Activated T-helper 1 cell treated with anti-CD3 and anti-CD28 coated beads, Interleukin-2, amount 50 U/mL, for 16 hours (primary cell): Measurements from ENCODE around the gene MUSTN1.

ENCODE experiments used
- DNase-seq, 2 donors: peaks; one replicate each; pipeline ENCODE4 v3.0.0-alpha.2; 2020; ENCODE audit warnings: low read depth in 1 of 2, low spot score in 1 of 2

The MUSTN1 gene

DNA sequence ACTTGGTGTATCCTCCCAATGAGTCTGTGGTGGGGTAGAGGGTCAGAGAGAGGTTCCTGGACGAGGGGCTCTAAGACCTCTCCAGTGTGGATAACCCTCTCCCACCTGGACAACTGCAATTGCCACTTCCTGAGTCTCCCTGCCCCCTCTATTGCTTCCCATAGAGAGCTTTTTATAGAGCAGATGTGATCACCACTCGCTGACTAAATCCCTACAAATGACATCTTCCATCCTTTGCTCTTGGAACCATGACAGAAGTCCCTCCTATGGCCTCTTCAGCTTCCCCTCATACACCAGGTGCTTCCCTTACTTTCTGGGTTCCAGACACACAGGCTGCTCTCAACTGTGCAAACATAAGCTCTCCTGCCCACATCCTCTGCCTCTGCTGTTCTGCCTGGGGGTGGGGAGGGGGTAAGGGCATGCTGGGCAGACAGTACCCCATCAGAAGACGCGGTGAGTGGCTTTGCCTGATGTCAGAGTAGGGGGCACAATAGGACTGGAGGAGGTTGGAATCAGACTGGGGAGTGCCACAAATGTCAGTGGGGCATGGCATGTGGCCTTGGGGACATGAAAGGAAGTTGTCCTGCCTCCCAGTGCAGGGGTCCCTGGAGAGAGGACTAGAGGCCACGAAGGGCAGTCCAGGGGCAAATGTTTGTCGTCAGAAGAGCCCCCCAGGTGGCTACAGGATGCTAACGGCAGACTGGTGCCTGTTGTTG, 25.0 kb downstream of the MUSTN1 start:
- DNase-seq: no peak

DNA sequence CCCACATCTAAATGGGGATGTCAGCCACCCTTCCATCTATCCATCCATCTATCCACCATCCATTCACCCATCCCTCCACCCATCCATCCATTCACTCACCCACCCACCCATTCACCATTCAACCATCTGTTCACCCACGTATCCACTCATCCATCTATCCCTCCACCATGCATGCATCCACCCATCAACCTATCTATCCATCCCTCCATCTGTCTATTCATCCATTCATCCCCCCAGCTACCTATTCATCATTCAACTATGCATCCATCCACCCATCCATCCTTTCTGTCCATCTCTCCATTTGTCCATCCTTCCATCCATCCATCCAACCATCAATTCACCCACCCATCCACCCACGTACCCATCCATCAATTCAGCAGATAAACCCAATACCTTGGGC, 25.7 kb downstream of the MUSTN1 start:
- DNase-seq: no peak

DNA sequence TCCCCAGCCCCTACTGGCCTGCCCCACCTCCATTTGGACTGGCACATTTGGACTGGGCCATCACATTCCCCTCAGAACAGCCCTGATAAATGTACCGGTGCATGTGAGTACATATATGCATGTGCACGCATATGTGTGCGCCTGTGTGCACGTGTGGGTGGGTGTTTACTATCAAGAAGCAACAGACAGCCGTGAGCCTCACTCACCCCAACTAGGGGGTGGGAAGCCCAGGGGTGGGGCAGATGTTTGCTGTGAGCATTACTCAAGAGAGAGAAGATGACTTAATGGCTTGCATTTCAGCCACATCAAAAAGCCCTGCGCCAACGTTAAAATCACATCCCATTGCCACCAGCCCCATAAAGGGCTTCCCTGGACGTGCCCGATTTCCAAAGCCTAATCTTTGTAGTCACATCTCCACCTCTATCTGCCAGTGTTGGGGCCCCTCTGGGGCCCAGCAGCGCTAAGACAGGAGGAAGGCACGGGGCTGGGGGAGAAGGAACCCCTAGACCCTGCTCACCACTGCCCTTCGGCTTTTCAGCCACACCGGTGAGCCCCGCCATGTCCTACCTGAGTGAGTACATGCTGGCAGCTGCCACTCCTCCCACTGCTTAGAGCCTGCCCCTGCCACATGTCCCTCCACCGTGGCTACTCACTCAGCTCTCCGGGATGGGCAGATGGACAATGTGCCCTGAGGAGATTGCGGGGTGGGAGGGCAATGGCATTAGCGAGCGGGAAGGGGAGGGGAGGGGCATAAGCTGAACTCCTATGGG, 29.4 kb downstream of the MUSTN1 start:
- no peak for DNase-seq

DNA sequence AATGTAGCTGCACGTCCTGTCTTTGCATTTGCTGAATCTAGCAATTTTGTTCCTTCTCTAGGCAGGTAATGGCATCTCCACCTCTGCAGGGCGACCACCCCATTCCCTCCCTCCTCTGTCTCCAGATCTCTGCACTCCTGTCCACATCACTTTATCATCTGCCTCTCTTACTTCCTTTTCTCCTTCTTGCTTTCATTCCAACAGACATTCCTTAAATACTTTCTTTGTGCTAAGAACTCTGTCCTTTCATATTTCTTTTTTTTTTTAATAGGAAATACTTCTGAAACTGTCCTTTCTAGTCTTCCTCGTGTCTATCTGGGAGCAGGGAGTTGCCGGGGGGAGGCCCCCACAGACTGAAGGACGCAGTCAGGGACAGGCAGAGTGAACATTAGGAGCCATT, 33.0 kb downstream of the MUSTN1 start:
- no peak for DNase-seq

DNA sequence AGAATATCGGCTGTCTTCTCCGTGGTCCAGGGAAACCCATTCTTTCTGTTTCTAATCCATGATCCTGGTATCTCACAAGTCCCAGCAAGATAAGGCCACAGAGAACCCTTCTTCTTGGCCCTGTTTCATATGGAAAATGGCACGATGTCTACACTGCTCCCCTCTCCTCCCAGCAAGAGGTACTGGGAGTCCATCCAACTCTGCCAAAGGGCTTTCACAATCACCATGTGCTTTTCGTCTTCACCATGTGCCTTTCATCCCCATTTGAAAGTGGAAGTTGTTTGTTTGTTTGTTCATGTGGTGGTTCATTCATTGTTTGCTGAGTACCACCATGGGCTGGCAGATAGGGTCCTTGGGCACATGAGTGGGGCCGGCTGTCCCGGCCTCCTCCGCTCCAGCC, 34.7 kb downstream of the MUSTN1 start:
- DNase-seq: no peak

DNA sequence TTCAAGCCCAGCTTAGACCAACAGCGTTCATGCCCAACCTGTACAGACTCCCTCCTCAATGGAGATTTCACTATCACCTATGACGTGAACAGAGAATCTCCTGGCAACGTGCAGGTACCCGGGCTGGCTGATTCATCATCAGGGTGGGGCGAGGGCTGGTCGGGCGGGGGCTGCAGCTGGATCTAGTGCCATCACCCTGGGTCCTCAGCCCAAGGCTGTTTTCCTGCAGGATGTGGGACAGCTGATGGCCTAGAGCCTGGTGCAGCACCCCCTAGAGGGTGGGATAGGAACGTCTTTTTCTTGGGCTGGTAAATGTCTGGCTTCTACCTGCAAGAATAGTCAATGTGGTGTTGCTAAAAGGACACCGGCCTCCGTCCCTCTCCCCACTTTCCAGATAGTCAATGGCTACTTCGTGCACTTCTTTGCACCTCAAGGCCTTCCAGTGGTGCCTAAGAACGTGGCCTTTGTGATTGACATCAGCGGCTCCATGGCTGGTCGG, 35.8 kb downstream of the MUSTN1 start:
- DNase-seq: no peak

DNA sequence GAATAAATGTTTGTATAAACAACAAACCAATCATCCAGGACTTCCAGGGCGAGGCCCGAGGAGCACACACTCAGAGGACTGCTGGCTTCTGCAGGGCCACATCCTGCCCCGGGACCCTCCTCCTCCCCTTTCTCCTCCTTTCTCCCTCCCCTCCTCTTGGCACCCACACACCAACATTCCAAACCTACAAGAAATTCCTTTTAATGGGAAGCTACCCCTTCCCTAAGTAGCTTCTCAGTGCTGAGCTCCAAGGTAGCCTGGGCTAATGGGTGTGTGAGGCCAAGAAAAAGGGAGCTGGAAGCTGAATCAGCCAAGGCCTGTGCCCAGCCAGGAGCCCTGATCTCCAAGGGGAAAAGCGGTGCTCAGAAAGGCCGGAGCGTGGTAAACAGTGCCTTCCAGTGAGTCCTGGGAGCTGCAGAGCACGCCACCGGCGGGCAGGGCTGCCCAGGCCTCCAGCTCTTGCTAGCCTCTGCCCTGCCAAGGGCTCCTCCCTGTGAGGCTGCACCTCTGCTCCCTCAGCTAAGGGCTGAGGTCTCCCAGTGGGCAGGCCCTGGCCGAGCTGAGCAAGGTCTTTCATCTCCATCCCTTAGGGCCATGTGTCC, 36.3 kb downstream of the MUSTN1 start:
- no peak for DNase-seq

DNA sequence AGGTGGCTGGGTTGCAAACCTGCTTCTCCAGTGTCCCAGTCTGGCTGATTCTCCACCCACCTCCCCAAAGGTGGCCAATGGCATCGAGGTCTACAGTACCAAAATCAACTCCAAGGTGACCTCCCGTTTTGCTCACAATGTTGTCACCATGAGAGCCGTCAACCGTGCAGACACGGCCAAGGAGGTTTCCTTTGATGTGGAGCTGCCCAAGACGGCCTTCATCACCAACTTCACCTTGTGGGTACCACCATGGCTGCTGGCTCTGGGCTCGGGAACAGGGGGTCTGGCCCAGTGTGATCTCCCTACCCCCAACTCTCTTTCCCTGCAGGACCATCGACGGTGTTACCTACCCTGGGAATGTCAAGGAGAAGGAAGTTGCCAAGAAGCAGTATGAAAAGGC, 38.4 kb downstream of the MUSTN1 start:
- DNase-seq: no peak

DNA sequence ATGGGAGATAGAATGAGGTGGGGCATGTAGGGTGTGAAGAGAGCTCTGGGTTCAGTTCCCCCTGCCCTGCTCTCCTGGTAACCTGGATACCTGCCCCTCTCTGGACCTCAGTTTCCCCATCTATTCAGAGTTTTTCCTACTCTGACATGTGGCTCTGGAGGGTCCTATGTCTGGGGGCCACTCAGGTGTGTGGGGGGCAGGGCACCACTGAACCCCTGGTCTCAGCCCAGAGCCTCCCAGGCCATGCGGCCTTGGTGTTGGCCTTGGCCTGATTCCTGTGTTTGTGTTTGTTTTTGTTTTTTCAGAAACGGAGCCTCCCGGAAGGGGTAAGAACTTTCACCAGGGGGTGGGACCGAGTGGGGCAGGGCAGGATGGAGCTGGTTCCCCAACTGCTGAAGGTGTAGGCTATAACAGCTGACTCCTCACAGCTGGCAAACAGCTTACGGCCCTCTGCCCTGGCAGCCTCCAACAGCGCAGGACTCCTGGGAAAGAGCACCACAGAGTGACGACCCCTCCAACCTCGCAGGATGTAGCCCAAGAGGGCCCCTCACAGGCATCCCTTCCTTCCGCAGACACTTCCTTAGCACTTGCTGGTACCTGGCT, 39.4 kb downstream of the MUSTN1 start:
- DNase-seq: no peak

DNA sequence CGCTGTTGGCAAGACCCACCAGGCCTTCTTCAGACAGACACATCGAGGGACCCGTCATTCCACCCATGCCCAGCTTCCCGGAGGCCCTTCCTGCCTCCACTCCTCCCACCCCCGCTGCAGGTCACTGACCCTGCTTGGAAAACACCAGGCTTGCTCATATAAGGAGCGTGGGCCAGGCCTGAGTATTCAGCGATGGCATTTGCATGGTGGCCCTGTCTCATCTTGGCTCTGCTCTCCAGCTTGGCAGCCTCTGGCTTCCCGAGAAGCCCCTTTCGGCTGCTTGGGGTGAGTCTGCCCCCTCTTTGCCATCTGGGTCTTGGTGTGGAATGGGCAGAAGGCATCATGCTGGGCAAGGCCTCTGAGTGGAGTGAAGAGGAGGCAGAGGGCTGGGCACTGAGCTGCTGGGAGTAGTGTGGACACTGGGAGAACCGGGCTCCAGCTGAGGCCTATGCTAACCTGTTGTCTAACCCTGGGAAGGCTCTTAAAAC, 40.2 kb downstream of the MUSTN1 start, which contains the start of gene ITIH3:
ITIH3 (plus strand) TSS at position 185 of the 488 bp plus-strand sequence; CDS start at position 193, 8 bp downstream.
- no peak for DNase-seq

DNA sequence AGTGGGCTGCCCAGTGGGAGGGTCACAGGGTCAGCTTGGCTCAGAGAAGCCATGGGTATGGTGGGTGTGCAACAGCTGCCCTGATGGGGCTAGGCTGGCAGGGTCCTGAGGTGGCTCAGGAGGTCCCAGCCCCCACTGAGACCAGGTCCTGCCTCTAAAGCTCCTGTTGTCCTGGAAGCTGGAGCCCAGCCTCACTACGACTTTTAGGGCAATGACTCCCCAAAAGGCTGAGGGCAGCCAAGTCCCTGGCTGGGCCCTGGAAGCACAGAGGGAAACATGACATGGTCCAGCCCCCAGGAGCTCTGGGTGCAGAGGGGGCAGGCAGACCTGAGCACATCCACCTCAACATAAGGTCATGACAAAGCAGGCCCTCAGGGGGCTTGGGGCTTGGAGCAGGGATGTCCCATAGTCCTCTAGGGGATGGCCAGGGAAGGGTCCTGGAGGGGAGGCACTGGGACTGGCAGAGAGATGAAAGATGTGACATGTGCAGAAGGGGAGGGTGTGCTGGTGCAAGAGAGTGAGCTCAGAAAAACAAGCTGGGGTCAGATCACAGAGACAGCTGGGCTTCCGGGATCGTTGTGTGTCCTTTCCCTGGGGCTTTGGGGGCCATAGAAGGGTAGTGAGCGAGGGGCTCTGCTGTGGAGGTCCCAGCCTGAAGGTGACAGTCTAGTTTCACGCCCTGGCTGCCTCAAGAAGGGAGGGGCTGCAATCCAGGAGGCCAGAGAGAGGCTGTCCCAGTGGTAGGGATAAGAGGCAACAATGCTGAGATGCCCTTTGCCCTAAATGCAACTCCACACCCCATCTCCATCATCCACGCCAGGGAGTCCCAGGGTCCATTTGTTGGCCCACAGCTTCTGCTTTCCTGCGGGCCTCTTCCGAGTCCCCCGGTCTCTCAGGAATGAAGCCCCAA, 40.9 kb downstream of the MUSTN1 start:
- no peak for DNase-seq

DNA sequence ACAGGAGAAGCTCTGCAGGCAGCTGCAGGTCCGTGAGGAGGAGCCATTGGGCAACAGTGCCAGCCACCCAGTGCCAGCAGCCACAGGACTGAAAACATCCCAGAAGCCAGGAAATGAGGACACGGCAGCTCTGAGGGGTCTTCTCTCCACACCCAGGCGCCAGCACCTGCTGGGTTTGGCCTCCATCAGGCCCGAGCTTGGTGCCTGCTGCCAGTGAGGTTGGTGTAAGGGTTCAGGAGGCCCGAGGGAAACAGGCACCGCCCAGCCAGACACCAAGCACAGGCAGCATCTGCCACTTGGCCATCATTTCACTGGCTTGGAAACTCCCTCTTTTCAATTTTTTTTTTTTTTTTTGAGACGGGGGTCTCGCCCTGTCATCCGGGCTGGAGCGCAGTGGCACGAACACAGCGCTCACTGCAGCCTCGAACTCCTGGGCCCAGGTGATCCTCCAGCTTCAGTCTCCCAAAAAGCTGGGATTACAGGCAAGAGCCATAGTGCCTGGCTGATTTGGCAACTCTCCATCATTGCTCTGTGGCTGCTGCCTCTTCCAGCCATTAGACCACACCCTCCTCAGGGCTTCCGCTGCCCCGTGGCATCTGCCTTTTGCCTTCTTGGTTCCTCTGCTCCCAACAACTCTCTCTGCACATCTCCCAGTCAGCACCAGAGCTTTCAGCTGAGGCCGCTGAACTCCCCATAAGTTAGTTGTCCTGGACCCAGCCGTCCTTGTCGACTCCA, 41.7 kb downstream of the MUSTN1 start:
- no peak for DNase-seq

DNA sequence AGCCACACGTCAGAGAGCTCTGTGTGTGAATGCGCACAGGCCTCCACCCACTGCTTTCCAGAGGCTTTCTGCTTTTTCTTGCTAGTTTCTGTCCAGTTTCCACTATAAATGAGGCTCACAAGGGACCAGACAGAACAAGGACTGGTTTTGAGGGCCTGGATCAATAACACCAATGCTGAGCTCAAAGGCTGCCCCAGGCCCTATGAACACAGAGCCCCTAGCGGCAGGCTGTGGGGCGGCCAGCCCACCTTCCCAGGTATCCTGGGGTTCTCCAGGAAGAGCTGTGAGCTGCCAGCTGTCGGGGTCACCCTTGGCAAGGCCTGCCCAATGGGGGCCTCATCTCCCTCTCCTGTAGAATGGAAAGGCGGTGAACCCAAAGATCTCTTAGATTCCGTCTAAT, 42.4 kb downstream of the MUSTN1 start:
- DNase-seq: no peak

DNA sequence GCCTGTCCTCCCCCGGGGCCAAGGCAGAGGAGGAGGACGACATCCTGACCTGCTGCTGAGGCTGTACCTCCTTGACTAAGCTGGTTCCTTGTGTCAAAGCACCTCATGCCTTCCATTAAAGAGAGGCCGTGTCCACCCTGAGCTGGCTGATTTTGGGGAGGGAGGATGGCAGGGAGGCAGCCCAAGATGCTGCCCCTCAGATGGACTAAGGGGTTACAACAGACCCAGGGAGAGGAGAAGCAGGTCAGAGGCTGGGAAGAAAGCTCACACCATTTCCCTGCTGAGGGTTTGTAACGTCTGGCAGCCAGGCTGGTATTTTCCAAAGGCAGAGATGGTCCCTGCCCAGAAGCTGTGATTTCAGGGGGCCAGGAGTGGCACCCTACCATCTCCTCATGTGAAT, 42.9 kb downstream of the MUSTN1 start:
- no peak for DNase-seq

DNA sequence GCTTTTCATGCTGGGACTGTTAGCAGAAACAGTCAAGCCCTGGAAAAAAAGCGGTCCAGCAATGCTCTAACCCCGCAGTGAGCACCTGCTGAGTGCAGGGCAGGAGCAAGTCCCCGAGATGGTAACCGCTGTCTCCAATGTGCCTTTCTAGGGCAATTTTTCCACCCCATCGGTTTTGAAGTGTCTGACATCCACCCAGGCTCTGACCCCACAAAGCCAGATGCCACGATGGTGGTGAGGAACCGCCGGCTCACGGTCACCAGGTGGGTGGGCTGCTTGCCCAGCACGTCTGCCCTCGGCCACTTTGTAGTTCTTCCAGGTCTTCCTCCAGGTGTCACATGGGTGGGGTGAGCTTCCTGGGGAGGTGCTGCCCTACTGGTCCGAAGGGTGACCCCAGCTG, 43.5 kb downstream of the MUSTN1 start:
- DNase-seq: no peak

DNA sequence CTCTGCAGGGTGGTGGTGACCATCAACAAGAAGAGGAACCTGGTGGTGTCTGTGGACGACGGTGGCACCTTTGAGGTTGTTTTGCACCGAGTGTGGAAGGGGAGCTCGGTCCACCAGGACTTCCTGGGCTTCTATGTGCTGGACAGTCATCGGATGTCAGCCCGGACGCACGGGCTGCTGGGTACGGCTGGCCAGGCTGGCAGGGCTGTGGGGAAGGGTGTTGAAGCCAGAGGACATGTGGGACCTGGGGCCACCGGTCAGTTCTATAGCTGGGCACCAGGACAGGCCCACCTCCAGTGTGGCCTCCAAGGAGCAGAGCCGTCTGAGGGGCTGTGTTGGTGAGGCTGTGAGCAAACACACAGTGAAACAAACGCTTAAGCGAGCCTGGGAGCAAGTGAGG, 44.1 kb downstream of the MUSTN1 start:
- no peak for DNase-seq

DNA sequence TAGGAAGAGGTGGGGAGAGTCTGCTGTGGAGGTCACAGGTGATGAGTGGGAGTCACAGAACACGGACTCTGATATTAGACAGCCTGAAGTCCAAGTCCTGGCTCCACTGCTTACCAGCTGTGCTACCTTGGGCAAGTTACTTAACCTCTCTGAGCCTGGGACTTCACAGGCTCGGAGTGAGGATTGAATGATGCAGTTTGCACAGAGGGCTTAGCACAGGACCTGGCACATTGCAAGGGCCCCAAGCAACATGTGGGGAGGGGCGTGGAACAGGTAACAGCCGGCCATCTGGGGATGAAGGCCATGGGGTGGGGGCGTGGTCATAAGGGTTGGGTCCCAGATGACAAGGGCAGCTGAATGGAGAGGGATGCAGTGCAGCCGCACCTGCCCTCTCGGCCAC, 44.5 kb downstream of the MUSTN1 start:
- no peak for DNase-seq

DNA sequence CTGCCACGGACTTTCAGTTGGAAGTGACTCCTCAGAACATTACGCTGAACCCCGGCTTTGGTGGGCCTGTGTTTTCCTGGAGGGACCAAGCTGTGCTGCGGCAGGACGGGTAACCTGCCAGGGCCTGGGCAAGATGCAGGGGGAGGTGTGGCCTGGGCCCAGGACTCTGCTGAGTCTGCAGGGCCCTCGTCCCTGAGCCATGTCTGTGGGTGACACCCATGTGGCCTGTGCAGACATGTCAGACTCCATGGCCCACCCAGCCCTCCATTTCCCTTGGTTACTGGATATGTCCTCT, 45.1 kb downstream of the MUSTN1 start:
- DNase-seq: no peak

DNA sequence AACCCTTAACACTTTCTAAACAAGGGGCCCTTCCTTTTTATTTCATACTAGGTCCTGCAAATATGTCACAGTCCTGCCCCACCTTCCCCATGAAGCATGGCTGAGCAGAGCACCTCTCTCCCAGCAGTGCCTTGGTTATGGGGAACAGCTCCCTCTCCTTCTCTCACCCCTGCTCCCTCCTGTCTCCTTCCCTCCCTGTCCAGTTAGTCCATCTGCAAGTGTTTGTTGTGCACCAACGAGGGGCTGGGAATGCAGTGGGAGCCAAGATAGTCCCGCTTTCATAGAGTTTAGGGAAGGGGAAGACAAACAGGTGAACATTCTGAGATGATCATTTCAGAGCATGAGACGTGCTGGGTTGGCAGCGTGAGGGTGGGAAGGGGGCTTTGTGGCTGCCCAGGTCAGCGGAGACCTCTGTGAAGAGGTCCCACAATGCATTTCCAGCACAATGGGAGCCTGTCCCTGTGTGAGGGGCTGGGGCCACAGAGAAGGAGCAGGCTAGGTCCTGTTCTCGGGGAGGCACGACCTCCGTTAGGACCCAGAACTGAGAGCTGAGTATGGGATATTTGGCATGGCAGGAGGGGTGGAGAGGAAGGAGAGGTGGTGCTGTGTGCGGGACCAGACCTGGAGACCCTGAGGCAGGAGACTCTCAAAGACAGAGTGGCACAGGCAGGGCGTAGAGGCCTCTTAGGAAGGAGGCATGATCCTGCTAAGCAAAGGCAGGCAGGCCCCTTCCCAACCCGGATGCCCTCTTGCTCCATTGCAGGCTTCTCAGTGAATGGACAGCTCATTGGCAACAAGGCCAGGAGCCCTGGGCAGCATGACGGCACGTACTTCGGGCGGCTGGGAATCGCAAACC, 45.7 kb downstream of the MUSTN1 start:
- DNase-seq: no peak
